ENCODE measurements around the gene GPR61.

GPR61 gene

GRCh38 chr1:109509176-109510134 lies 30.2 kb upstream of the GPR61 start, which contains the start of gene AMIGO1:
TSS of gene AMIGO1 (minus strand) at chr1:109509727. CDS start at chr1:109508912, 815 bp downstream.
- DNase-seq: peak; percentile 26 to 68 (median 43)

- no peak for DNase-seq
Measured at GRCh38 chr1:109513110-109513710, 26.5 kb upstream of the GPR61 start.

- DNase-seq: no peak
Measured at GRCh38 chr1:109514846-109515245, 24.8 kb upstream of the GPR61 start.

GRCh38 chr1:109516872-109517271 lies 22.8 kb upstream of the GPR61 start:
- DNase-seq: no peak

GRCh38 chr1:109517337-109517736 lies 22.3 kb upstream of the GPR61 start:
- no peak for DNase-seq

GRCh38 chr1:109521002-109521951 lies 18.4 kb upstream of the GPR61 start:
- no peak for DNase-seq

GRCh38 chr1:109522026-109522425 lies 17.6 kb upstream of the GPR61 start:
- no peak for DNase-seq

GRCh38 chr1:109523706-109524105 lies 16.0 kb upstream of the GPR61 start:
- no peak for DNase-seq

- DNase-seq: no peak
Measured at GRCh38 chr1:109527098-109527811, 12.4 kb upstream of the GPR61 start.

GRCh38 chr1:109527846-109528695 lies 11.6 kb upstream of the GPR61 start:
- no peak for DNase-seq

GRCh38 chr1:109528712-109529111 lies 11.0 kb upstream of the GPR61 start:
- DNase-seq: no peak

- no peak for DNase-seq
Measured at GRCh38 chr1:109529881-109530456, 9.7 kb upstream of the GPR61 start.

GRCh38 chr1:109530457-109531087 lies 9.1 kb upstream of the GPR61 start:
- DNase-seq: no peak

GRCh38 chr1:109531380-109531779 lies 8.3 kb upstream of the GPR61 start:
- DNase-seq: no peak

GRCh38 chr1:109531826-109532364 lies 7.8 kb upstream of the GPR61 start:
- DNase-seq: no peak

GRCh38 chr1:109532365-109533136 lies 7.1 kb upstream of the GPR61 start:
- peak; percentile 74 to 91 (median 82) for DNase-seq

GRCh38 chr1:109534307-109534858 lies 5.3 kb upstream of the GPR61 start:
- DNase-seq: no peak

- no peak for DNase-seq
Measured at GRCh38 chr1:109535481-109535880, 4.2 kb upstream of the GPR61 start.

- no peak for DNase-seq
Measured at GRCh38 chr1:109535971-109536491, 3.6 kb upstream of the GPR61 start.

Data from T-helper 1 cell (primary cell).